ENCODE results near the gene ADAM12. TPM values are rescaled to one million over a fixed set of nuclear protein-coding genes. Genes with fewer than 3 reads are reported as not detected.

Gene ADAM12
- total and polyA plus RNA-seq, 2 donors from 2014 or later: 0.26 to 3.3 TPM

DNA sequence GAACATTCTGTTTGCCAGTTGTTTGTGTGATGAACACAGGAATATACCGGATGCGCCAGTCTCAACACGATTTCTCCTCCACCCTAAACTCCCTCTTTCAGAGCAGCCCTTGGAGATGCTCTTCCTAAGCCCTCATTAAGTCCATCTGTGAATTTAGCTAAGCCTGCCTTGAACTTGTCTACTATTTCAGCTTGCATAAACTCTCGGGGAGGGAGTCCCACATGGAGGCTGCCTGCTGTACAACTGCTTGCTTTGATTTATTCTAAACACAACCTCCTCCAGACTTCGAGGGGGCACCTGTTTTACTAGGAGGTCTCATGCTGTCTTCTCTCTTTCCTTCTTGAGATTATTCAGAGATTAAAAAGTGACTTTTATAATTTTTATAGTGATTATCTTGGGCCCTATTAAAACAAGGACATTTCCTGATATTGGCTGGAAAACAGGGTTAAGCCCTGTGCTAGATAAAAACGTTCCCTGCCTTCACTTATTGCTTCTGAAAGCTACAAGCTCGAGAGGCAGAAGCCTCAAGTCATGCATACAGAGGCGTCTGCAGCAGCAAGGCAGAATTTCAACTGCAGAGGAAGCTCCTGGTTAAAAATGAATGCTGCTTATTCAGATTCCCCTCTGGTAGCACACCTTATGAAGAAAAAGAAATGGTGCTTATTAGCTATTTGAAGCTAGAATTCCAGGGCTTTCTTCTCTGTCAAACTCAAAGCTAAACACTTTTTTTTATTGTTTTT, 317.6 kb downstream of the ADAM12 start:
- peak in 2 of 5 donors; percentile 57 to 67 for DNase-seq
- no peaks in the 10 kb centered on the region for H3K9me3 ChIP-seq (ENCODE audit: control insufficient read depth in 2 of 3, insufficient read depth in 1 of 3, low read length in 3 of 3)
- H3K27me3 ChIP-seq (ENCODE audit: control insufficient read depth, insufficient read depth, low read length): no peaks in the 10 kb centered on the region
- H3K36me3 ChIP-seq (ENCODE audit: control insufficient read depth in 2 of 3, insufficient read depth in 3 of 3, low read length in 3 of 3): no peaks in the 10 kb centered on the region
- H3K9ac ChIP-seq (ENCODE audit: low read length in 3 of 3): no peak overlapping the region
- intact Hi-C loops (cut with DNase I): no loop called here
- no peak for FAIRE-seq
- TF ChIP-seq, protein P1, sequence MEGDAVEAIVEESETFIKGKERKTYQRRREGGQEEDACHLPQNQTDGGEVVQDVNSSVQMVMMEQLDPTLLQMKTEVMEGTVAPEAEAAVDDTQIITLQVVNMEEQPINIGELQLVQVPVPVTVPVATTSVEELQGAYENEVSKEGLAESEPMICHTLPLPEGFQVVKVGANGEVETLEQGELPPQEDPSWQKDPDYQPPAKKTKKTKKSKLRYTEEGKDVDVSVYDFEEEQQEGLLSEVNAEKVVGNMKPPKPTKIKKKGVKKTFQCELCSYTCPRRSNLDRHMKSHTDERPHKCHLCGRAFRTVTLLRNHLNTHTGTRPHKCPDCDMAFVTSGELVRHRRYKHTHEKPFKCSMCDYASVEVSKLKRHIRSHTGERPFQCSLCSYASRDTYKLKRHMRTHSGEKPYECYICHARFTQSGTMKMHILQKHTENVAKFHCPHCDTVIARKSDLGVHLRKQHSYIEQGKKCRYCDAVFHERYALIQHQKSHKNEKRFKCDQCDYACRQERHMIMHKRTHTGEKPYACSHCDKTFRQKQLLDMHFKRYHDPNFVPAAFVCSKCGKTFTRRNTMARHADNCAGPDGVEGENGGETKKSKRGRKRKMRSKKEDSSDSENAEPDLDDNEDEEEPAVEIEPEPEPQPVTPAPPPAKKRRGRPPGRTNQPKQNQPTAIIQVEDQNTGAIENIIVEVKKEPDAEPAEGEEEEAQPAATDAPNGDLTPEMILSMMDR (IDR thresholded peaks at IDR 0.05; ENCODE audit: borderline replicate concordance, extremely low read depth, insufficient read depth): no peak
- no peak overlapping the region for H3K4me3 ChIP-seq (ENCODE audit: low read length in 3 of 3)
- no peaks in the 10 kb centered on the region for H3K4me1 ChIP-seq (ENCODE audit: control insufficient read depth in 2 of 3, insufficient read depth in 2 of 3, low read depth in 1 of 3, low read length in 3 of 3)
- no peak overlapping the region for H3K27ac ChIP-seq (ENCODE audit: low read depth in 2 of 2, low read length in 2 of 2)

DNA sequence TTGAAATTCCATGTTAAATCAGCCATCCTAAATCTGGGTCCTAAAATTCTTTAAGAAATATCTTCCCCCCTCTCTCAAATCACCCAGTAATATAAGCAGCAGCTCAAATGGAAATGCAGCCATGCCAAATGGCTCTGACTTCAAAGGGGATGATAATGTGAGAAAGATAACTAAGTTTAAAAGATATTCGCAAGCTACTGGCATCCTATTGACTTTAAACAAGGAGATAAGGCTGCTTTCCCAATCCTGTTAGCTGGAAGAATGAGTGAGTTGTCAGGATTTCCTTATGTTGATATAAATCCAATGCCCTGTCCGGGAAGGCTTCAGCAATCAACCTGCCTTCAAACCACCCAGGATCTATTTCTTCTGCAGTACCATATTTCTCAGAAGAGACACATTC, 320.0 kb downstream of the ADAM12 start:
- TF ChIP-seq, protein P1 (IDR thresholded peaks at IDR 0.05; ENCODE audit: borderline replicate concordance, extremely low read depth, insufficient read depth): no peak
- no peaks in the 10 kb centered on the region for H3K4me1 ChIP-seq (ENCODE audit: control insufficient read depth in 2 of 3, insufficient read depth in 2 of 3, low read depth in 1 of 3, low read length in 3 of 3)
- H3K27ac ChIP-seq (ENCODE audit: low read depth in 2 of 2, low read length in 2 of 2): no peak overlapping the region
- H3K9ac ChIP-seq (ENCODE audit: low read length in 3 of 3): no peak overlapping the region
- no peak for FAIRE-seq
- H3K4me3 ChIP-seq (ENCODE audit: low read length in 3 of 3): no peak overlapping the region
- intact Hi-C loops (cut with DNase I): no loop called here
- no peaks in the 10 kb centered on the region for H3K27me3 ChIP-seq (ENCODE audit: control insufficient read depth, insufficient read depth, low read length)
- H3K36me3 ChIP-seq (ENCODE audit: control insufficient read depth in 2 of 3, insufficient read depth in 3 of 3, low read length in 3 of 3): no peaks in the 10 kb centered on the region
- H3K9me3 ChIP-seq (ENCODE audit: control insufficient read depth in 2 of 3, insufficient read depth in 1 of 3, low read length in 3 of 3): no peaks in the 10 kb centered on the region
- DNase-seq: no peak

DNA sequence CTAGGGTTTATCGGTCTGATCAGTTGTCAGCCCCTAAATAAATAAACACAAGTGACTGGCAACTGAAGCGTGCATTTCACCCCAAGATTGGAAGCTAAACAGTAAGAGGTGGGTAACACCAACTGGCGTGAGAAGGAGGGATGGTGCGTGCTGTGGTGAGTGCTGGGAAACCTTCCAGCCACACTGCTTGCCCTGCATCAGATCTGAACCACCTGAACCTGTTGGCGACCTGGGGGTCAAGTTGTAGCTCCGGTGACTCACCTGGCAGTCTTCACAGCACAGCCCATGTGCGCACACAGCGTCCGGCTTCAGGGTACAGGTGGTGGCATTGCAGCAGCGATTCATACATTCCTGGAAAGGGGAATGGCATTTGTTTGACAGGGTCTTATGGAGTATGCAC, 321.8 kb downstream of the ADAM12 start:
- TF ChIP-seq, protein P1 (IDR thresholded peaks at IDR 0.05; ENCODE audit: borderline replicate concordance, extremely low read depth, insufficient read depth): no peak
- DNase-seq: no peak
- Histone ChIP-seq H3K4me3 (ENCODE audit: low read length in 3 of 3) (no peak overlapping the region), H3K27ac (ENCODE audit: low read depth in 2 of 2, low read length in 2 of 2) (no peak overlapping the region), H3K9ac (ENCODE audit: low read length in 3 of 3) (no peak overlapping the region), H3K27me3 (ENCODE audit: control insufficient read depth, insufficient read depth, low read length) (no peaks in the 10 kb centered on the region), H3K36me3 (ENCODE audit: control insufficient read depth in 2 of 3, insufficient read depth in 3 of 3, low read length in 3 of 3) (no peaks in the 10 kb centered on the region), H3K9me3 (ENCODE audit: control insufficient read depth in 2 of 3, insufficient read depth in 1 of 3, low read length in 3 of 3) (no peaks in the 10 kb centered on the region), H3K4me1 (ENCODE audit: control insufficient read depth in 2 of 3, insufficient read depth in 2 of 3, low read depth in 1 of 3, low read length in 3 of 3) (no peaks in the 10 kb centered on the region)
- FAIRE-seq: no peak
- intact Hi-C loops (cut with DNase I): no loop called here
